Measurements from ENCODE around the gene GP1BB.
A peak's percentile ranks its signal among the peaks of the same experiment; 100 is the strongest.

GP1BB gene

DNA sequence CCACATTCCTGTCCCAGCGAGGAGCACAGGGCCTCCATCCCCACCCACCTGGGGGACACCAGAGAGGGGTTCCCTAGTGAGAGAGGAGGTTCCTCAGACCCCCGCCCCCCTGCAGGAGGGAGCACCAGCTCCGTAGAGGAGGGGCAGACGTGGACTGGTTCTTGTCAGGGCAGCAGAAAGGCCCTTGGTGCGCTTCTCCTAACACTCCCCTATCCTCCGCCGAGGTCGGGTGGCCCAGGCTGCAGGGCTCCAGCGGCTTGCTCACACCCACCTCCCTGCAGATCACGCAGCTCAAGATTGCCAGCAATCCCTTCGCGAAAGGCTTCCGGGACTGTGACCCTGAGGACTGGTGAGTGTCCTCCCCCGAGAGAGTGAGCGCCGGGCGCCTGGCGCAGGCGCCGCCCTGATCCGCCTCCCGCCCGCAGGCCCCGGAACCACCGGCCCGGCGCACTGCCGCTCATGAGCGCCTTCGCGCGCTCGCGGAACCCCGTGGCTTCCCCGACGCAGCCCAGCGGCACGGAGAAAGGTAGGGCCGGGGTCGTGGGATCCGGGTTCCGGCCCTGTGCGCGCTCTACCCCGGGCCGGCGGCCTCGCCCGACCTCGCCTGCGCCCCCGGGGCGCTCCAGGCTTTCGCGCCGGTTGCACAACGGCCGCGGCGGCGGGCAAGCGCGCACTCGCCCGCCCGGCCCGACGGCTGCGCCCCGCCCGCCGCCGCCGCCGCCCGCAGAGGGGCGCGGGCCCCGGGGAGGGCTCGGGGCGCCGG lies 42.3 kb downstream of the GP1BB start:
- peak overlapping the region; percentile 68 for H3K4me3 Mint-ChIP-seq
- H3K27ac Mint-ChIP-seq: no peak overlapping the region
- H3K36me3 Mint-ChIP-seq (ENCODE audit: insufficient read depth): peaks cover 3% of the 10 kb centered on the region
- H3K27me3 Mint-ChIP-seq: peaks cover 60 to 80% of the 10 kb centered on the region in 2 donors
- no peak for DNase-seq
- no peaks in the 10 kb centered on the region for H3K9me3 Mint-ChIP-seq
- peak; percentile 55 for ATAC-seq (replicated peaks)
- peaks cover 3 to 5% of the 10 kb centered on the region in 2 donors for H3K4me1 Mint-ChIP-seq (ENCODE audit: low read depth in 2 of 2)

DNA sequence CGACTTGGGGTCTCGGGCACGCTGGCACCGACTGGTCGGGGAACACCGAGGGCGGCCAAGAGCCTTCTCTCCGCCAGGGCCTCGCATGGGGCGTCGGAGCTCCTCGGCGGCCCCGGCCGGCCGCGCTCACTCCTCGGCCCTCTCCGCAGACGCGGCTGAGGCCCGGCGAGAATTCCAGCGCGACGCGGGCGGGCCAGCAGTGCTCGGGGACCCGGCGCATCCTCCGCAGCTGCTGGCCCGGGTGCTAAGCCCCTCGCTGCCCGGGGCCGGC lies 42.8 kb downstream of the GP1BB start:
- DNase-seq (no peak), ATAC-seq (replicated peaks) (no peak)
- peaks cover 3 to 5% of the 10 kb centered on the region in 2 donors for H3K4me1 Mint-ChIP-seq (ENCODE audit: low read depth in 2 of 2)
- peaks cover 64 to 85% of the 10 kb centered on the region in 2 donors for H3K27me3 Mint-ChIP-seq
- H3K4me3 Mint-ChIP-seq: no peak overlapping the region
- peaks cover 3% of the 10 kb centered on the region for H3K36me3 Mint-ChIP-seq (ENCODE audit: insufficient read depth)
- H3K27ac Mint-ChIP-seq: no peak overlapping the region
- H3K9me3 Mint-ChIP-seq: no peaks in the 10 kb centered on the region

- peak; percentile 74 for ATAC-seq (replicated peaks)
- peak overlapping the region; percentile 70 to 71 for H3K4me3 Mint-ChIP-seq
- no peak overlapping the region for H3K27ac Mint-ChIP-seq
- H3K27me3 Mint-ChIP-seq: peaks cover 65 to 85% of the 10 kb centered on the region in 2 donors
- DNase-seq: peak; percentile 16 to 38 (median 28)
- peaks cover 3 to 5% of the 10 kb centered on the region in 2 donors for H3K4me1 Mint-ChIP-seq (ENCODE audit: low read depth in 2 of 2)
- H3K36me3 Mint-ChIP-seq (ENCODE audit: insufficient read depth): peaks cover 3% of the 10 kb centered on the region
- H3K9me3 Mint-ChIP-seq: no peaks in the 10 kb centered on the region
Measured at GRCh38 chr22:19766511-19767426, 43.4 kb downstream of the GP1BB start.

- peak overlapping the region; percentile 70 to 71 for H3K4me3 Mint-ChIP-seq
- ATAC-seq (replicated peaks): peak; percentile 17
- DNase-seq: no peak
- H3K9me3 Mint-ChIP-seq: no peaks in the 10 kb centered on the region
- peaks cover 3% of the 10 kb centered on the region for H3K36me3 Mint-ChIP-seq (ENCODE audit: insufficient read depth)
- H3K27me3 Mint-ChIP-seq: peaks cover 67 to 85% of the 10 kb centered on the region in 2 donors
- H3K4me1 Mint-ChIP-seq (ENCODE audit: low read depth in 2 of 2): peaks cover 3 to 7% of the 10 kb centered on the region in 2 donors
- H3K27ac Mint-ChIP-seq: no peak overlapping the region
Measured at GRCh38 chr22:19767427-19768341, 44.3 kb downstream of the GP1BB start.

DNA sequence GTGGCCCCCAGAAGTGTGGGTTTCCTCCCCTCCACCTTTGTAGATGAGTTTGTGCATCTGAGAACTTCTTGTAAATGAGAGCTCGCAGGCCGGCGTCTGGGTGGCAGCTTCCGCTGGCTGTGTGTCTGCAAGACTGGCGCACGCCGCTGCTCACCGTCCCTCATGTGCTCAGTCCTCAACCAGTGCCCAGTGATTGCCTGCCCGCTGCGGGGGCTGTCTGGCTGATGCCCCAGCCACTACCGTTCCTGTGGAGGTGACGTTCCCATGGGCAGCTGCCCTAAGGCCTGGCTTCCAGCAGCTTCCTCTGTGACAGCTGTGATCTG lies 46.0 kb downstream of the GP1BB start:
- peaks cover 3% of the 10 kb centered on the region for H3K36me3 Mint-ChIP-seq (ENCODE audit: insufficient read depth)
- DNase-seq (no peak), ATAC-seq (replicated peaks) (no peak)
- no peak overlapping the region for H3K4me3 Mint-ChIP-seq
- H3K27ac Mint-ChIP-seq: no peak overlapping the region
- H3K9me3 Mint-ChIP-seq: no peaks in the 10 kb centered on the region
- peaks cover 74 to 85% of the 10 kb centered on the region in 2 donors for H3K27me3 Mint-ChIP-seq
- H3K4me1 Mint-ChIP-seq (ENCODE audit: low read depth in 2 of 2): peaks cover 3 to 10% of the 10 kb centered on the region in 2 donors

- H3K4me1 Mint-ChIP-seq (ENCODE audit: low read depth in 2 of 2): peaks cover 3 to 10% of the 10 kb centered on the region in 2 donors
Measured at GRCh38 chr22:19770349-19771220, 47.2 kb downstream of the GP1BB start.

DNA sequence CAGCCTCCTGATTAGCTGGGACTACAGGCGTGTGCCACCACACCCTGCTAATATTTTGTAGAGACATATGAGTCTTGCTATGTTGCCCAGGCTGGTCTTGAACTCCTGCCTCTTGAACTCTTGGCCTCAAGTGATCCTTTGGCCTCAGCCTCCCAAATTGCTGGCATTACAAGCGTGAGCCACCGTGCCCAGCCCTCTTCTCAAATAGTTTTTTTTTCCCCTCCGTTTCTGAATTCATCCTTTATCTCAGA lies 49.0 kb downstream of the GP1BB start:
- no peak for DNase-seq
- no peak for ATAC-seq (replicated peaks)
- peaks cover 5% of the 10 kb centered on the region for H3K36me3 Mint-ChIP-seq (ENCODE audit: insufficient read depth)
- peaks cover 68 to 91% of the 10 kb centered on the region in 2 donors for H3K27me3 Mint-ChIP-seq
- no peak overlapping the region for H3K27ac Mint-ChIP-seq
- H3K4me1 Mint-ChIP-seq (ENCODE audit: low read depth in 2 of 2): peaks cover 3 to 8% of the 10 kb centered on the region in 2 donors
- H3K4me3 Mint-ChIP-seq: no peak overlapping the region
- no peaks in the 10 kb centered on the region for H3K9me3 Mint-ChIP-seq

More at GRCh38 chr22:19770349-19771220, 47.2 kb downstream of the GP1BB start:
- ATAC-seq (replicated peaks) (no peak), DNase-seq (no peak)
- H3K27me3 Mint-ChIP-seq: peaks cover 66 to 79% of the 10 kb centered on the region in 2 donors
- no peak overlapping the region for H3K4me3 Mint-ChIP-seq
- no peaks in the 10 kb centered on the region for H3K9me3 Mint-ChIP-seq
- H3K27ac Mint-ChIP-seq: no peak overlapping the region
- H3K36me3 Mint-ChIP-seq (ENCODE audit: insufficient read depth): no peaks in the 10 kb centered on the region

DNA sequence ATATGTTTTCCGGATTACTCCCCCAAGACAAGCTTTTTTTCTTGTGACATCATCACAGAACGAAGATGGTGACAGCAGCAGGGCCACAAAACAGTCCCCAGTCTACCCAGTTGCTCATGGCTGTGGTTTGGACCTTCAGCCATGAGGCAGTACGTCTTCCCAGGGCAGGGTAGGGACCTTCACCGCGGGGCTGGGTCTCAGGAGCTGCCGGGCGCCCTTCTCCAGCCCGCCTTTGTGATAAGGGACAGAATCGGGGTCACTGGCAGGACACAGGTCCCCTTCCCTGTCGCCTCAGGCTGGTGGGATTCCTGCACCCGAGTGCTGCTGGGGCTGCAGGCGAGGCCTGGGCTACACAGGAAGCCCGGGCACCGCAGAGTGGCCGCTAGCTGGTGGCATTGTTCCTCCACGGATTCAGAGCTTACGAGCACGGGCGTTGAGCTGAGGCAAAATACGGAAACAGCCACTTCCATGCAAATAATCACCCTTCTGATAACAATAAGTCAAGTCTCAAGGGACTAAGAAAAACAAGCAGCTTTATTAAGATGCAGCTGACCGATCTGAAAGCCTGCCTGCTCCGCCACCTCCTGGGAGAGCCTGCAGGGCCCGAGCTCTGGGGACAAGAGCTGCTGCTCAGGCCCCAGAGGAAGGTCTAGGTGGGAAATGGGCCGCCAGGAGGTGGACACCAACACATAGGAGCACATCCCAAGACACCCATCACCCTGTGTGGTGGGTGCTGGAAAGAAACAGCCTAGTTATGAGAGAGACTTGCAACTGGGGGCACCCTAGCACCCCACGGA lies 49.5 kb downstream of the GP1BB start:
- Mint-ChIP-seq H3K36me3 (ENCODE audit: insufficient read depth) (peaks cover 5% of the 10 kb centered on the region), H3K4me1 (ENCODE audit: low read depth in 2 of 2) (peaks cover 0 to 4% of the 10 kb centered on the region in 2 donors), H3K9me3 (no peaks in the 10 kb centered on the region), H3K4me3 (no peak overlapping the region), H3K27ac (no peak overlapping the region), H3K27me3 (peaks cover 62 to 91% of the 10 kb centered on the region in 2 donors)
- ATAC-seq (replicated peaks): no peak
- DNase-seq: no peak

- ATAC-seq (replicated peaks): no peak
- Mint-ChIP-seq H3K4me3 (no peak overlapping the region), H3K4me1 (ENCODE audit: low read depth in 2 of 2) (peaks cover 0 to 4% of the 10 kb centered on the region in 2 donors), H3K27me3 (peaks cover 66 to 91% of the 10 kb centered on the region in 2 donors), H3K9me3 (no peaks in the 10 kb centered on the region), H3K36me3 (ENCODE audit: insufficient read depth) (peaks cover 5% of the 10 kb centered on the region), H3K27ac (no peak overlapping the region)
- DNase-seq: no peak
Measured at GRCh38 chr22:19773470-19774040, 50.2 kb downstream of the GP1BB start.

Data from effector memory CD8-positive, alpha-beta T cell (primary cell).